GM13977 (cell line): ENCODE data around the gene CCNY.
"Not testable (repeated sequence)": the region's sequence is repeated elsewhere in the genome, so short reads cannot be mapped to it uniquely, and the experiment has no call there.

Experiments
- DNase-seq: peaks from one replicate; pipeline ENCODE4 v3.0.0; 2012; ENCODE audit warnings: low spot score
- in situ Hi-C: fragments of 300-500 bp; cut with MboI; formaldehyde crosslinking; loops from one replicate; pipeline ENCODE4 v1.12.0; 2022; ENCODE audit warnings: low sequenced_read_pairs, low pct_unique_long_range_greater_than_20kb, mixed read lengths, inconsistent platforms; ENCODE audit not compliant: unreplicated experiment
- TF ChIP-seq, protein P1 (sequence below): IDR thresholded peaks from 2 replicates; pipeline ENCODE4 v1.5.1; 2012; ENCODE audit warnings: mild to moderate bottlenecking, control low read depth; ENCODE audit not compliant: insufficient read depth; ENCODE audit errors: extremely low read depth, missing control alignments

The CCNY gene

DNA sequence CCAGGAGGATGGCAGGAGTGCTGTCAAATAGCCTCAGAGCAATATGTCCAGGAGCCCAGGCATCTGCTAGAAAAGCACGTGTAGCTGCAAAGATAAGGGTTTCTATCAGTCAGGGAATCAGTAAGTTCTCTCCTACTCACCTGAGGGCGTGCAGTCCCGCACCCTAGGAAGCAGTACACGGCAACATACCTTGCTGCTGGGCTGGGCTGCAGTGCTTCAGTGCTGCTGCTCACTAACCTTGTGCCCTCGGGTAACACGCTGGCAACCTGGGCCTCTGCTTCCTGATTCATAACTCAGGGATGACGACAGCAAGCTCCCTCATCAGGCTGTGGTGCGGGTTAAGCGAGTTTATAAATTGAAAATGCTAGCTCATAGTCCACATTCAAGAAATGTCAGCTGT is 29.5 kb upstream of the CCNY start:
- in situ Hi-C loops = no loop called here
- no peak for DNase-seq
- TF ChIP-seq, protein P1, sequence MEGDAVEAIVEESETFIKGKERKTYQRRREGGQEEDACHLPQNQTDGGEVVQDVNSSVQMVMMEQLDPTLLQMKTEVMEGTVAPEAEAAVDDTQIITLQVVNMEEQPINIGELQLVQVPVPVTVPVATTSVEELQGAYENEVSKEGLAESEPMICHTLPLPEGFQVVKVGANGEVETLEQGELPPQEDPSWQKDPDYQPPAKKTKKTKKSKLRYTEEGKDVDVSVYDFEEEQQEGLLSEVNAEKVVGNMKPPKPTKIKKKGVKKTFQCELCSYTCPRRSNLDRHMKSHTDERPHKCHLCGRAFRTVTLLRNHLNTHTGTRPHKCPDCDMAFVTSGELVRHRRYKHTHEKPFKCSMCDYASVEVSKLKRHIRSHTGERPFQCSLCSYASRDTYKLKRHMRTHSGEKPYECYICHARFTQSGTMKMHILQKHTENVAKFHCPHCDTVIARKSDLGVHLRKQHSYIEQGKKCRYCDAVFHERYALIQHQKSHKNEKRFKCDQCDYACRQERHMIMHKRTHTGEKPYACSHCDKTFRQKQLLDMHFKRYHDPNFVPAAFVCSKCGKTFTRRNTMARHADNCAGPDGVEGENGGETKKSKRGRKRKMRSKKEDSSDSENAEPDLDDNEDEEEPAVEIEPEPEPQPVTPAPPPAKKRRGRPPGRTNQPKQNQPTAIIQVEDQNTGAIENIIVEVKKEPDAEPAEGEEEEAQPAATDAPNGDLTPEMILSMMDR = no peak

DNA sequence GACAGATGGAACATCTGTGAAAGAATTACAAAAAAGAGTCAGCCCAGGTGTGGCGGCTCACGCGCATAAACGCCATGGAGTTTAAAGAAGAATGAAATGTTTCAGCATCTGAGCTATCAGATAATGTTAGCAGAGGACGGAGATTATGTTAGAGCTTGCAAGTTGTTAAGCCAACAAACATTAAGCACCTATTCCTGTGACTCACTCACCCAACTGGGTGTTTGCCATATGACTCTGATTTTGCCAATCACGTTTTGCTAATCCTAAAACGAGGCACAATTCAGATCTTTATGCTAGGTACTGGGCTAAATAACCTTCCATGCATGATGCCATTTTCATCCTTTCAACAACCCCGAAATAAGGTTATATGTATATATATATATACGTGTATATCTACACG is 29.0 kb upstream of the CCNY start:
- TF ChIP-seq, protein P1 = no peak
- in situ Hi-C loops = no loop called here
- DNase-seq = no peak

DNA sequence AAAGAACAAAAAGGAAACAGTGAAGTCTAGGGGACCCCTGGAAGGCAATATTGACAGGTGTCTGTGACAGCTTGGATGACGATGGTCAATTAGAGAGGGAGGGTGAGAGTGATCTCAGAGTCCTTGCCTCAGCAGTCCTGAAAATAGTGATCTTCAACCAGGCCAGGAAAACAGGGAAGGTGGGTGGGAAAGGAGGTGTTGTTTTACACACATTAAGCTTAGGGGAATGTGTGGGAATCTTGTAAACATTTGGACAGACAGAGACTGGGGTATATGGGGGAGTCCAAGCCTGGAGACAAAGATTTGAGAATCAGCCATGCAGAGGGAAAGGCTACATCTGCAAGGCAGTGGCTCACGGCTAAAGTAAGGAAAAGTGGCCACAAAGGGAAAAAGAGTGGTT is 27.5 kb upstream of the CCNY start:
- in situ Hi-C loops = no loop called here
- TF ChIP-seq, protein P1 = no peak
- DNase-seq = no peak

DNA sequence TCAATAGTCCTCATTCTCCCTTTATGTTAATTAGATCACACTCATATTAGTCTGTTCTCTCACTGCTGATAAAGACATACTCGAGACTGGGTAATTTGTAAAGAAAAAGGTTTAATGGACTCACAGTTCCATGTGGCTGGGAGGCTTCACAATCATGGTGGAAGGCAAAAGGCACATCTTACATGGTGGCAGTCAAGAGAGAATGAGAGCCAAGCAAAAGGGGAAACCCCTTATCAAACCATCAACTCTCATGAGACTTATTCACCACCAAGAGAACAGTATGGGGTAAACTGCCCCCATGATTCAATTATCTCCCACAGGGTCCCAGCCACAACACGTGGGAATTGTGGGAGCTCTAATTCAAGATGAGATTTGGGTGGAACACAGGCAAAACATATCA is 22.2 kb upstream of the CCNY start:
- DNase-seq, in situ Hi-C loops: not testable (repeated sequence)

DNA sequence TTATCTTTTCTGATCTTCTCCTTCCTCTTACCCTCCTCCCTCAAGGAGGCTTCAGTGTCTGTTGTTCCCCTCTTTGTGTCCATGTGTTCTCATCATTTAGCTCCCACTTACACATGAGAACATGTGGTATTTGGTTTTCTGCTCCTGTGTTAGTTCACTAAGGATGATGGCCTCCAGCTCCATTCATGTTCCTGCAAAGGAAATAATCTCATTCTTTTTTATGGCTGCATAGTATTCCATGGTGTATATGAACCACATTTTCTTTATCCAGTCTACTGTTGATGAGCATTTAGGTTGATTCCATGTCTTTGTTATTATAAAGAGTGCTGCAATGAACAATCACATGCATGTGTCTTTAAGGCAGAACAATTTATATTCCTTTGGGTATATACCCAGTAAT is 21.1 kb upstream of the CCNY start:
- in situ Hi-C loops, DNase-seq: not testable (repeated sequence)

DNA sequence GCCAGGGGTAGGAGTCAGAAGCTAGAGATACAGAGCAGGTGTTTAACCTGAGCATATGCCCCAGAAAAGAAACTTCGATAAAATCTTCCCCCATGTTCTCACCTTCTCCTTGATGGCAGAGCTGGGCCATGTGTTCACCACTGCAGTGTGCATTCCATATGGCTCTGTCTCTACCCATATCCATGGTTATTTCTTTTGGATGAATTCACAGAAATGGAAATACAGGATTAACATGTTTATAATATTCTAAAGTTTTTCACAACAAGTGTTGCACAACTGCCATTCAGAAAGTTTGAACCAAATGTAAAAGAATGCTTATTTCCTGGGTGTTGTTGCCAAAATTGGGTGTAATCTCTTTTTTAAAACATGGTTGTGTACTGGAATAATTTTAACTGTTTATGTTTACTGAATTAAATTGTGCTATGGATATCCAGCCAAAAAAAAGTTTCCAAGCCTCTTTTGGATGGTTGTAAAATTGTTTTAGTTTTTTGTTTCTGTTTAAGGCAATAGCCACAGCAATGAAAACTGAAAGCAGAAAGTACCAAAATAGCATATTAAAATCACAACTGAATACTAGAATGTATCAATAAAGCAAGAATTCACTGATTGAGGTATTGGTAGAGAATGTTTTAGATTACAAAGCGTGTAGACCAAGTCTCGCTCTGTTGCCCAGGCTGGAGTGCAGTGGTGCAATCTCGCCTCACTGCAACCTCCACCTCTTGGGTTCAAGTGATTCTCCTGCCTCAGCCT is 19.9 kb upstream of the CCNY start:
- in situ Hi-C loops = no loop called here
- TF ChIP-seq, protein P1 = no peak
- DNase-seq = no peak

DNA sequence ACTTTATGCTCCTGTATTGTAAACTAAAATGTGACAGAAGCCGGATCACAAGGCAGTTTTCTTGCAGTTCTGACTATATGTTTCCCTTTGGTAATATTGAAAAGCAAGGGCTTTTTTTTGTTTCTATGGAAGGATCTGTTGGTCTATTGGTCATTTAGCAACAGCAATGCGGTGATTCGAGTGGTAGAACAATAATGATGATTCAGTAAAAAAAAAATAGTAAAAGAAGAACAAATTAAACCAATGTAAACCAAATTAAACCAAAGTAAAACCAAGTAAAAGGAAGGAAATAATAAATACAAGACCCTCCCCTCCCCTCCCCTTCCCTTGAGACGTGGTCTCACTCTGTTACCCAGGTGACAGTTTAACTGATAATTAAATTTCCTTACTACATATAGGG is 17.8 kb upstream of the CCNY start:
- TF ChIP-seq, protein P1 = no peak
- in situ Hi-C loops = no loop called here
- no peak for DNase-seq

DNA sequence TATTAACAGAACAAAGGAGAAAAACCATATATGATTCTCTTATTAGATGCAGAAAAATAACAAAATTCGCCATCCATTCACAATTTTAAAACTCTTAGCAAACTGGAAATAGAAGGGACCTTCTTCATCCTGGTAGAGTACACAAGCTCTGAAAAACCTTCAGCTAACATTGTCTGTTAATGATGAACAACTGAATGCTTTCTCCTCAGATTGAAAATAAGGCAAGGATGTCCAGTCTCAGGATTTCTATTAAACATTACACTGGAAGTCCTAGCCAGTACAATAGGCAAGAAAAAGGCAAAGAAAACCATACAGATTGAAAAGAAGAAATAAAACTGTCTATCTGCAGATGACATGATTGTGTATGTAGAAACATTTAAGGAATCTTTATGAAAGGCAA is 16.0 kb upstream of the CCNY start:
- no peak for DNase-seq
- TF ChIP-seq, protein P1 = no peak
- in situ Hi-C loops = no loop called here
